Left ventricle myocardium inferior (tissue), 1 donor: ENCODE data around the gene GCNT2. TPM values are rescaled to one million over a fixed set of nuclear protein-coding genes. Genes with fewer than 3 reads are reported as not detected.
"Not testable (repeated sequence)": the region's sequence is repeated elsewhere in the genome, so short reads cannot be mapped to it uniquely, and the experiment has no call there.

ENCODE experiments used
- DNase-seq: peaks from one replicate; pipeline ENCODE4 v3.0.0-alpha.2; 2020
- H3K27ac ChIP-seq: fragments of 200-600 bp; replicated peaks from 2 replicates; pipeline ENCODE4 v1.8.0; 2021
- H3K27me3 ChIP-seq: fragments of 200-600 bp; 2 replicates; pipeline ENCODE4 v1.8.0; 2021; ENCODE audit warnings: low read depth
- H3K36me3 ChIP-seq: fragments of 200-600 bp; 2 replicates; pipeline ENCODE4 v1.8.0; 2021
- H3K4me1 ChIP-seq: fragments of 200-600 bp; 2 replicates; pipeline ENCODE4 v1.8.0; 2021
- H3K4me3 ChIP-seq: fragments of 200-600 bp; 2 replicates; pipeline ENCODE4 v1.8.0; 2021; ENCODE audit warnings: mild to moderate bottlenecking, moderate library complexity
- H3K9me3 ChIP-seq: fragments of 200-600 bp; replicated peaks from 2 replicates; pipeline ENCODE4 v1.8.0; 2021
- intact Hi-C: fragments of 100-400 bp; cut with micrococcal nuclease; formaldehyde crosslinking; loops from one replicate; pipeline ENCODE4 v1.11.0; 2022
- total RNA-seq: library from RNA; stranded (reverse); fragmentation: NEBNext Ultra II Directional; extraction: Animal tissue kit (Norgen Biotek cat#: 25700); gene quantifications from one replicate; pipeline ENCODE4 v1.2.1, GENCODE V29; 2021
- TF ChIP-seq, protein P1 (sequence below): fragments of 200-600 bp; IDR thresholded peaks from 2 replicates; pipeline ENCODE4 v1.8.0; 2021; ENCODE audit warnings: antibody characterized with exemption, mild to moderate bottlenecking, borderline replicate concordance
- donor health status: DM: no; HTN: yes; CAD: no; lungs with severe emphysema.

GCNT2 gene
- total RNA-seq, 1 donor from 2014 or later: 49.0 TPM

DNA sequence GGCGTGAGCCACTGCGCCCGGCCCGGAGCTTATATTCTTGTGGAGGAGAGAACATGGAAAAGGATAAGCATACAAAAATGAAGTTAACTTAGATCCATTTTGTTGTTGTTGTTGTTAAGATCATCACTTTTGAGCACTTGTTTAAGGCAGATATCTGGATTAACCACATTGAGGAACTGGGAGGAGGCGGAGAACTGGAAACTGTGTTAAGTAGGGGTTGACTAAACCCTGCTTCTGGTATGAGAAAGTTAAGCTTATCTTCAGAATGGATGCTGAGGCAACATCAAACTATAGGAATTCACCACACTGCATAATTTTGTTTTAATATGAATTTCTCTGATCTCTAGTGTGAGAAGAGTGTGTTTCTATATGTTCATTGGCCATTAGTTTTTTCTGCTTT is 57.6 kb downstream of the GCNT2 start:
- H3K27me3 ChIP-seq: peaks cover 9% of the 10 kb centered on the region
- H3K9me3 ChIP-seq: no peaks in the 10 kb centered on the region
- DNase-seq: no peak
- H3K4me1 ChIP-seq: peaks cover 13% of the 10 kb centered on the region
- H3K36me3 ChIP-seq: no peaks in the 10 kb centered on the region
- H3K4me3 ChIP-seq: no peak overlapping the region
- no peak overlapping the region for H3K27ac ChIP-seq
- TF ChIP-seq, protein P1, sequence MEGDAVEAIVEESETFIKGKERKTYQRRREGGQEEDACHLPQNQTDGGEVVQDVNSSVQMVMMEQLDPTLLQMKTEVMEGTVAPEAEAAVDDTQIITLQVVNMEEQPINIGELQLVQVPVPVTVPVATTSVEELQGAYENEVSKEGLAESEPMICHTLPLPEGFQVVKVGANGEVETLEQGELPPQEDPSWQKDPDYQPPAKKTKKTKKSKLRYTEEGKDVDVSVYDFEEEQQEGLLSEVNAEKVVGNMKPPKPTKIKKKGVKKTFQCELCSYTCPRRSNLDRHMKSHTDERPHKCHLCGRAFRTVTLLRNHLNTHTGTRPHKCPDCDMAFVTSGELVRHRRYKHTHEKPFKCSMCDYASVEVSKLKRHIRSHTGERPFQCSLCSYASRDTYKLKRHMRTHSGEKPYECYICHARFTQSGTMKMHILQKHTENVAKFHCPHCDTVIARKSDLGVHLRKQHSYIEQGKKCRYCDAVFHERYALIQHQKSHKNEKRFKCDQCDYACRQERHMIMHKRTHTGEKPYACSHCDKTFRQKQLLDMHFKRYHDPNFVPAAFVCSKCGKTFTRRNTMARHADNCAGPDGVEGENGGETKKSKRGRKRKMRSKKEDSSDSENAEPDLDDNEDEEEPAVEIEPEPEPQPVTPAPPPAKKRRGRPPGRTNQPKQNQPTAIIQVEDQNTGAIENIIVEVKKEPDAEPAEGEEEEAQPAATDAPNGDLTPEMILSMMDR: no peak
- intact Hi-C loops: no loop called here

DNA sequence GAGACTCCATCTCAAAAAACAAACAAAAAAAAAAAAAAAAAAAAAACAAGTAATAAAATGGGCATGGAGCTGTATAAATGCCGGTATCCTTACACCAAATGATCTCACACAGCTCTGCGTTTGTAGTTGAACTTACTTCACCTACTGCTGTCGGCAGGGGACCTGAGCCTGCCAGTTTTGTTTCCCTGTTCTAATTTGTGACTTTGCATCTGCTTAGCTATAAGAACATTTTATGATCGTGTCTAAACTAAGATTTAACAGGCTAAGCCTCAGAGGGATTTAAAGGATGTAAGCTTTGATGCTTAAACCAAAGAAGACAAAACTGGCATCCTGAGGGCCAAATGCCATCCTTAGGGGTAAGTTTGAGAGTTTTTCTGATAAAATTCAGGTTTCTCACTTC is 58.7 kb downstream of the GCNT2 start:
- intact Hi-C loops: no loop called here
- peaks cover 9% of the 10 kb centered on the region for H3K27me3 ChIP-seq
- TF ChIP-seq, protein P1: no peak
- H3K27ac ChIP-seq: peak overlapping the region; percentile 16
- no peaks in the 10 kb centered on the region for H3K9me3 ChIP-seq
- no peaks in the 10 kb centered on the region for H3K36me3 ChIP-seq
- no peak for DNase-seq
- H3K4me3 ChIP-seq: no peak overlapping the region
- peaks cover 23% of the 10 kb centered on the region for H3K4me1 ChIP-seq

- Histone ChIP-seq H3K4me1 (peaks cover 27% of the 10 kb centered on the region), H3K27me3 (peaks cover 9% of the 10 kb centered on the region), H3K27ac (no peak overlapping the region), H3K9me3 (no peaks in the 10 kb centered on the region), H3K4me3 (no peak overlapping the region), H3K36me3 (no peaks in the 10 kb centered on the region)
- TF ChIP-seq, protein P1: no peak
- DNase-seq: no peak
- intact Hi-C loops: no loop called here
Measured at GRCh38 chr6:10580570-10580969, 59.4 kb downstream of the GCNT2 start.

GRCh38 chr6:10581402-10581801 is 60.3 kb downstream of the GCNT2 start:
- H3K27me3 ChIP-seq: peaks cover 16% of the 10 kb centered on the region
- H3K27ac ChIP-seq, H3K36me3 ChIP-seq, intact Hi-C loops, DNase-seq, H3K9me3 ChIP-seq, H3K4me3 ChIP-seq: not testable (repeated sequence)
- peaks cover 27% of the 10 kb centered on the region for H3K4me1 ChIP-seq

- TF ChIP-seq, protein P1: no peak
- Histone ChIP-seq H3K9me3 (no peaks in the 10 kb centered on the region), H3K27ac (peak overlapping the region; percentile 82), H3K4me3 (peak overlapping the region; percentile 23), H3K27me3 (peaks cover 25% of the 10 kb centered on the region), H3K4me1 (peaks cover 27% of the 10 kb centered on the region), H3K36me3 (no peaks in the 10 kb centered on the region)
- DNase-seq: no peak
- intact Hi-C loops: no loop called here
Measured at GRCh38 chr6:10582774-10583508, 61.8 kb downstream of the GCNT2 start.

- peak overlapping the region; percentile 82 for H3K27ac ChIP-seq
- no peaks in the 10 kb centered on the region for H3K36me3 ChIP-seq
- H3K4me1 ChIP-seq: peaks cover 27% of the 10 kb centered on the region
- no peak for DNase-seq
- intact Hi-C loops: no loop called here
- peak overlapping the region; percentile 23 for H3K4me3 ChIP-seq
- peaks cover 25% of the 10 kb centered on the region for H3K27me3 ChIP-seq
- TF ChIP-seq, protein P1: no peak
- no peaks in the 10 kb centered on the region for H3K9me3 ChIP-seq
Measured at GRCh38 chr6:10583509-10583901, 62.4 kb downstream of the GCNT2 start.
